HuH-7.5 (cell line): ENCODE results near the gene RAX2.

Experiments
- DNase-seq: peaks from one replicate; pipeline ENCODE4 v3.0.0; 2011; ENCODE audit warnings: low spot score

The RAX2 gene

DNA sequence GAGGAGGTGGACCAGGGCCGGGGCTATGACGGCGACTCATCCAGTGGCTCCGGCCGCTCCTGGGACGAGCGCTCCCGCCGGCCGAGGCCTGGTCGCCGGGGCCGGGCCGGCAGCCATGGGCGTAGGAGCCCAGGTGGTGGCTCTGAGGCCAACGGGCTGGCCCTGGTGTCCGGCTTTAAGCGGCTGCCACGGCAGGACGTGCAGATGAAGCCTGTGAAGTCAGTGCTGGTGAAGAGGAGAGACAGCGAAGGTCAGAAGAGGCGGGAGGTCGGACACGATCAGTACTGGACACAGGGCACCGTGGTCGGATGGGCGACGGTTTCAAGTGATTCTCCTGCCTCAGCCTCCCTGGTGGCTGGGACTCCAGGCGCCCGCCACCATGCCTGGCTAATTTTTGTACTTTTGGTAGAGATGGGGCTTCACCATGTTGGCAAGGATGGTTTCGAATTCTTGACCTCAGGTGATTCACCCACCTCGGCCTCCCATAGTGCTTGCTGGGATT is 41.5 kb downstream of the RAX2 start:
- no peak for DNase-seq

DNA sequence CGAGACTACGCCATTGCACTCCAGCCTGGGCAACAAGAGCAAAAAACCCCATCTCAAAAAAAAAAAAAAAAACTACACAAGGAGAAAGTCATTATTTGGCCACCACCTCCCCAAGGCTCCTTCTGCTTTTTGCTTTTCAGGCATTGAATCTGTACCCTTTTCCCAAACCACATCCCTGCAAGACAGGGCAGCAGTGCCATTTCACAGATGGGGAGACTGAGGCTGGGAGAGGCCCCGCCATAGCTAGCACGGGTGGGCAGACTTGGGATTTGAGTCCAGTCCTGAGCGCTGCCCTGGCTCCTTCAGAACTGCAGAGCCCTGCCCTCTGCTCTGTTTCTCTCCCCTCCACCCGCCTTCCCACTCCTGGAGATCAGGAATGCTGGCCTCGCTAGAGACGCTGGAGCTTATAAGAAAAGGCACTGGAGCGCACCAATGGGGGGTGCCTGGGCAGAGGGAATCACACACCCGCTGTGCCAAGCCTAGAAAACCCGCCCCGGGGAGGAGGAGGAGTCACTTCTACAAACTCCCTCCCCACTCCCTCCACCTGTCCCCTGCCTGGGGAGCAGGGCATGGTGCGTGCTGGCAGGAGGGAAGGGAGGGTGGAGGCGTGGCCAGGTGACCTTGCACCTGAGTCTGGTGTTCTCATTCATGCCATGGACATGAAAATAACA is 46.3 kb downstream of the RAX2 start:
- DNase-seq, result no peak

DNA sequence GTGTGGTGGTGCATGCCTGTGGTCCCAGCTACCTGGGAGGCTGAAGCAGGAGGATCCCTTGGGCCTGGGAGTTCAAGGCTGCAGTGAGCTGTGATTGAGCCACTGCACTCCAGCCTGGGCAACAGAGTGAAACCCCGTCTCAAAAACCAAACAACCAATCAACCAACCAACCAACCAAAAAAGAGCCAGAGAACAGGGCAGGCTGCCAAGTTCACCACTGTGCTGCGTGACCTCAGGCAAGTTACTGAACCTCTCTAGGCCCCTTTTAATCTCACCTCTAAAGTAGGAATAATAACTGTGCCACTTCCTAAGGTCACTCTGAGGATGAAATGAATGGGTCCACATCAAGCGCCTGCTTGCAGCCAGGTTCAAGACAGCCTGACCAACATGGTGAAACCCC is 46.9 kb downstream of the RAX2 start:
- DNase-seq, result no peak

DNA sequence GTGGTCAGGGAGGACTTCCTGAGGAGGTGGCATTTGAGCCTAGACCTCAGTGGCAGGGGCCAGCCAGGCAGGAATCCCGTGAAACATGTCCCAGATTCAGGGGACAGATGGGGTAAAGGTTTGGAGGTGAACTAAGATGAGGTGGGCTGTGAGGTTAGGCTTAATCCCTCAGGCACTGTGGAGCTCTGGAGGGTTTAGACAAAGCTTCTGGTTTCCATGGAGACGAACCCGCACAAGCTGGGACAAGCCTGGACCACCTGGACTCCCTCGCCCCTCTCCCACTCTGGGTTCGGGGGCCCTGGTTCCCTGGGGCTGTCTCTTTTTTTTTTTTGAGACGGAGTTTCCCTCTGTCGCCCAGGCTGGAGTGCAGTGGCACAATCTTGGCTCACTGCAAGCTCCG is 48.1 kb downstream of the RAX2 start:
- DNase-seq, result no peak

DNA sequence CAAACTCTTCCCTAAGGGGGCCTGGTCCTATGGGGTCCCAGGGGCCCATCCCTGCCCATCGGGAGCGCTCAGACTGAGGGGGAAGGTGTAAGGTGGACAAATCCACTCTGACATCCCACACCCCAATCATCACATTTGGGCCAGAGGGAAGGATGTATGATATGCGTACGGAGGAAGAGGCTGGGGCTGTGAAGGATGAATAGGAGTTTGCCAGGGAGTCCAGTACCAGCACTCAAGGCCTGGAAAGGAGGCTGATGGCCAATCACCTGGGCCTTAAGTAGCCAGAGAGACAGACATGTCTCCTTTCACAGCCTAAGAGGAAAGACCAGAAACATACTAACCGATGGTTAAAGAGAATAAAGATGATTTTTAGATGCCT is 48.9 kb downstream of the RAX2 start:
- DNase-seq, result no peak

DNA sequence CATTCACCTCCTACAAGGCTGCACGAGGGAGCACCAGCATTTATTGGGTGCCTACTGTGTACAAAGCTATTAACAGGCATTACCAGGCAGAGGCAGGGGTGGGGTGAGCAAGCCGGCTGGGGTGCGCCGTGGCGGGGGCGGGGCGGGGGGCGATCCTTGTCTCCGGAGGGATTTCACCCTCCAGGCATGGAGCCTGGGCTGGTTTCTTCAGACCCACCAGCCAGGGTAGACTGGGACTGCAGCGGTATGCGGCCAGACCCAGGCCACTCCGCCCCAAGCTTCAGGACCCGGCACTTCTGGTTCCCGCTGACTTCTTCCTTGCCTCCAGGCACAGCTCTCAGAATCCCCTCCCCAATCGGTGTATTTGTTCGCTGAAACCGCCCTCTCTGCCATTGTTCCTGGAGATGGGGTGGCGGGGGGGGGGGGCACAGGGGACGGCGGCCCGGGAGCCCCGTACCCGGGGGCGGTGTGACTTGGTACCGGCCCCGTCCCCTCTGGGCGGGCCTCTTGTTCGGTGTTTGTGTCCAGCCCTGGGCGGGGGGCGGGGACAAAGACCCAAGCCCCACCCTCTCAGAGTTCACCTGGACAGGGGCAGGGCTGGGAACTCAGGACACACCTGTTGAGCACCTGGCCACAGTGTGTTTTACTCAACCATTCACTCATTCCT is 49.5 kb downstream of the RAX2 start:
- peak; percentile 61 for DNase-seq

DNA sequence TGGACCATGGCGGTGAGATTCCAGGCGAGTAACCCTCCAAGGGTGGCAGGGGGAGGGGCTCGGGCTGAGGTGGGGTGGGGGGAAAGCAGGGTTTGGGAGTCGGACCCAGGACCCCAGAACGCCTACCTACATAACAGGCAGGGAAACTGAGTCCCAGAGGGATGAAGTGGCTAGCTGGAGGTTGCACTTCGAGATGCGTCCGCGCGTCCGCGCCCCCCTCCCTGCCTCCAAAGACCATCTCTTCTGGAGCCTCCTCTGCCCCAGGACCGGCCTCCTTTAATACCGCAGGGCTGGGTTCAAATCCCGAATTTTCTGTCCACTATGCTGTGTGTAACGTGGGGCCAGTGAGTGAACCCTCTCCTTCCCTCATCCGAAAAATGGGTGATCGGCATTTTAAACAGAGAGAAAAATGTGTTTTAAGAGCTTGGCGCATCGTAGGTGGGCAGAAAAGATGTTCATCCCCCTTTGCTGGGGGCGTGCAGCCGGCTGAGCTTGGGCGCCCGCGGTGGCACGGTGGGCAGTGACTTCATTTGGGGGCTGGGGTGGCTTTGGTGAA is 50.1 kb downstream of the RAX2 start:
- no peak for DNase-seq

DNA sequence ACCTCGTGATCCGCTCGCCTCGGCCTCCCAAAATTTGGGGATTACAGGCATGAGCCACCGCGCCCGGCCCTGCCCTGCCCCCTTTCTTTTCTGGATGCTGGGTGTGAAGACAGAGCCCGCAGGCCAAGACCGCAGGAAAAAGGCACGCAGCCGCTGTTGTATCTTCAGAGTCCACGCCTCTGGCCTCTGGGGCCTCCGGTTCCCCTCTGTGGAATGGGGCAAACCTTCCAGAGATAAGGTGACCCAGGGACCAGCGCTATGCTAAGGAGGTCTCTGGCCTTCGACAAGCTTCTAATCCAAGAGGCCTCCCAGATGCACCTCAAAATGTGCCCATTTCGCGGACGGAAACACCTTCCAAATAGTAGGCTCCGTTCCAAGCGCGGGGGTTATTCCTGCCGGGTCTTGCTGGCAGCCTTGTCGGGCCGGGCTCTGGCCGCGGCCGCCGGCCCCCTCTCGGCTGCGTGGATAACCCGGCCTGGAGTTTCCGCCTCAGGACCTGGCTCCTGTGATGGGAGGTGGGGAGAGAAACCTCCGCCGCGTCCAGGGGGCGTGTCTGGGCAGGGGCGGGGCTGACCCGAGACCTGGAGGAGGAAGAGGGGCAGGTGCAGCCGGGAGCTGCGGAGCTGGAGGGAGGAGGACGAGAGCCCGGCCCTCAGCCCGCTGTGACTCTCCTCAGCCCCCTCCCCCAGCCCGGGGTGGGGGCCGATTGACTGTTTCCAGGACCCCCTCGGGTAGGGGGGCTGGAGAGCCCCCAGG is 50.7 kb downstream of the RAX2 start:
- DNase-seq, result peak; percentile 96

DNA sequence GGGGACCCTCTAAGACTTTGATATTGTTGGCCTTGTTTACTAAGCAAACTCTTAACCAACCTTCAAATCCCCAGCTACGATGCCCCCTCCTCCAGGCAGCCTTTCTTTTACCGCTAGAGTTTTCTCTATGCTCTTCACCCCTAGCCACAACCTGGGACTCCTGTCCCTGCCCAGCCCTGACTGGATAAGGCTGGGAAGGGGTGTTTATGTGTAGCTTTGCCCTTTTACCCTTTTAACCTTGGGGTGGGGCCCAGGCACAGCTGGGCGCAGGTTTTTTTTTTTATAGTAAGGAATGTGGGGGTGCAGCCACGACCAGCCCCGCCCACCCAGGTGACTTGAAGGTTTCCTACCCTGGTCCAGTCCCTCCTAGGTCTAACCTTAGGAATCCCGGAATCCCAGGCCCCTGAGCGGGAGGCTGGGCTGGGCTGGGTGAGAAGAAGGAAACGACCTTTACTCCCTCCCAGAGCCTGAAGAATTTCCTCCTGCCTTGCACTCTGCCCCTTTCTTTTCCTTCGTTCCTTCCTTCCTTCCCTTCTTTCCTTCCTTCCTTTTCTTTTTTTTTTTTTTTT is 51.6 kb downstream of the RAX2 start:
- no peak for DNase-seq

DNA sequence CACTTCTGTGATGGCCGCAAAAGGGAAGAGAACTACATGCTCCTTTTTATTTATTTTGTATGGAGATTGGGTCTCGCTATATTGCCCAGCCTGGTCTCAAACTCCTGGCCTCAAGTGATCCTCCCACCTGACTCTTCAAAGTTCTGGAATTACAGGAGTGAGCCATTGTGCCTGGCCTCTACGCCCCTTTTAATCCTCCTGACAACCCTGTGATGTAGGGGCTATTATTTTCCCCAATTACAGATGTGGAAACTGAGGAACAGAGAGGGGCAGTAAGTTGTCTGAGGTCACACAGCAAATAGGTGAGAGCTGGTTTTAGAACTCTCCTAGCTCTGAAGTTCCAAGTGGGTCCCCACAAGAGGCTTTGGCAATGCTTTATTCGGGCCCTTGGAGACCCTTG is 52.2 kb downstream of the RAX2 start:
- DNase-seq, result no peak
